Posterior vena cava (tissue), 2 donors: ENCODE data around the gene RAB6B. TPM values are rescaled to one million over a fixed set of nuclear protein-coding genes. Genes with fewer than 3 reads are reported as not detected.

Source experiments
- DNase-seq: peaks from one replicate; pipeline ENCODE4 v3.0.0-alpha.2; 2020; ENCODE audit warnings: low spot score
- intact Hi-C, 2 donors: fragments of 100-400 bp; cut with DNase I; formaldehyde crosslinking; loops; one replicate each; pipeline versions ENCODE4 v1.14.1 to v1.14.2; 2022 to 2023
- total RNA-seq, 2 donors: library from RNA; stranded (reverse); fragmentation: NEBNext Ultra II Directional; extraction: Animal tissue kit (Norgen Biotek cat#: 25700); gene quantifications; one replicate each; pipeline ENCODE4 v1.2.1, GENCODE V29; 2021
- donor health status: DM: yes; HTN: yes; CAD: no.
- donor health status: DM: yes; HTN: yes; CAD: no.

Gene RAB6B
- total RNA-seq, 2 donors from 2014 or later: 6.9 to 8.9 TPM

DNA sequence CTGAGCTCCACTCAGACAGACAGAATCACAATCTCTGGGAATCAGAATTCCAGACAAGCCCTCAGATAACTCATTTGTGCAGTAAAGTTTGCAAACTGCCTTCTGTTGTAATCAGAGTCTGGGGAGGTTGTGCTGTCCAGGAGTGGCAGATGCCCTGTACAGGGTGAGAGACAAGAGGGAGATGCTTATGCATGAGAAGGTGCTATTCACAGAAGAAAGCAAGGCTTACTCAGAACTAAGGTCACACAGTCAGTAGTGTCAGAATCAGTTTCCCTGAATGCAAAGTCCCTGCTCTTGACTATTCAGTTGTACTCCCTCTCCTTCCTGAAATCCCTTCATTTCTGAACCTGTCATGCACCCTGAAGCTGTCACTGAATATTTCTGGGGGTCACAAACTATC, 46.3 kb downstream of the RAB6B start:
- no peak for DNase-seq
- intact Hi-C loops: no loop called here

DNA sequence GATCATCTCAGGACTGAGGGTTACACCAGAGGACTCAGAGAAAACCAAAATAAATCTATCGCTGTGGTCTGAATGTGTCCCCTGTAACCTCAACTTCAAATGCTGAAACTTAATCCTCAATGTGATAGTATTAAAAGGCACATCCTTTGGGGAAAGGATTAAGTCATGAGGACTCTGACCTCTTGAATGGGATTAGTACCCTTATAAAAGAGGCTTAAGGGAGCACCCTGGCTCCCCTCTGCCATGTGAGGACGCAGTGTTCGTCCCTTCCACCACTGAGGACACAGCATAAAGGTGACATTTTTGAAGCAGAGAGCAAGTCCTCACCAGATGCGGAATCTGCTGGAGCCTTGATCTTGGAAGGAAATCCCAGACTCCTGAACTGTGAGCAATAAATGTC, 50.6 kb downstream of the RAB6B start:
- DNase-seq: no peak
- intact Hi-C loops: no loop called here

DNA sequence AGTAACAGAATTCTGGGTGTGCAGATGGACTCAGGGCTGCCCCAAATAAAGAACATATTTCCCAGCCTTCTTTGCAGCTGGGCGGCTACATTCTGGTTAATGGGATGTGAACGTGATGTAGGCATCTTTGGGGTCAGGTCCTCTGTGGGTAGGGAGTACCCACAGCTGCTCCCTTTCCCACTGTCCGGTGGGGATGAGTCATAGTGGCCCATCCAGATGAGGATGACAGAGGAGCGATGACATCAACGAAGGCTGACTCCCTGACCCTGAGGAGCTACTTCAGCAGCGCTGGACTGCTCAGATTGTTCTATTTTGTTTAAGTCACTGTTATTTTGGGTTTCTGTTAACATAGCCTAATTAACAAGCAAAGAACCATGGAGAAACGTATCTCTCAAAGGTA, 52.0 kb downstream of the RAB6B start:
- peak; percentile 30 for DNase-seq
- intact Hi-C loops: no loop called here

DNA sequence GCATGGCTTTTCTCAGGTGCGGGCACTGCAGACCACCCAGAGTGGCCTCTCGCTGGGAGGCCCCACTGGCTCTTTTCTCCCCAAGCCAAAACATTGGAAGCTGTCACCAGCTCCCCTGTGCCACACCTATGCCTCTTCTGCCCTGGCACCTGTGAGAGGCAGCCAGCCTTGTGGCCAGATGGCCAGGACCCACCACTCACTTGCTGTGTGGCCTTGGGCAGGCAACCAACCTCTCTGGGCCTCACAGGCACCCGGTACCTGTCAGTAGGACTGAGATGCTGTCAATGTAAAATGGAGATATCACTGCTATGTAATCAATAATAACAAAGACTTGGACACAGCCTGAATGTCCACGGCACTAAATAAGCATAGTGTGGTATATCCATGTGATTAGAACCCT, 53.5 kb downstream of the RAB6B start:
- intact Hi-C loops: no loop called here
- no peak for DNase-seq

DNA sequence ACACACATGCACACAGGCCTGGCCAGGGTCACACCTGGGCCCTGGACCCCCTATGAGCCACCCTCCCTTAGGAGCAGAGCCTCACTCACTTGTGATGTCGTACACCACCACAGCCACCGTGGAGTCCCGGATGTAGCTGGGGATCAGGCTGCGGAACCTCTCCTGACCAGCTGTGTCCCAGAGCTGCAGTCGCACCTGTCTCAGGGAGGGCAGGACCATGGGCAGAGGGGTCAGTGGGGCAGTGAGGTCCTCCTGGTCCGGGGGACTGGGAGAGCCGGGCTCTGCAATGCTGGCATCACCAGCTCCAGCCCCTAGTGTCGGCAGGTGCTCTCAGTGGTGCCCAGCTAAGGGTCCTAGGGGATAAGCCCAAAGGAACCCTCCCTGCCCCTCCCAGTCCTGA, 54.5 kb downstream of the RAB6B start:
- no peak for DNase-seq
- intact Hi-C loops: no loop called here

DNA sequence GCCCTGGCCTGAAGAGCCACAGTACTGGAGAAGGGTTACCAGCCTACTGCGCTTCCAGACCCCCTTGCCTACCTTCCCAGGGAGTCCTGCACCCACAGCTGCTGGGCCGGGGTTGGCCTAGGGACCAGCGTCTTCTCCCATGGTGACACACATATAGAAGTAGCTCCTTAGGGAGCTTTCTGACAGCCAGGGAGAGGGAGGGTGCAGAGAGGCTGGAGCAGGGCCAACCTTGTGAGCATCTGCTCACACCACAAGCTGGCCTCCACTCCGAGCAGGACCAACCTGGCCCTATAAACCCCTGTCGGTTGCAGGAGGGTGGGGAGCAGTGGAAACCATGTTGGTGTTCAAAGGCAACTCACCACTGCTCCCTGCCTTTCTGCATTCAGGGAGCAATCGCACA, 54.9 kb downstream of the RAB6B start:
- DNase-seq: no peak
- intact Hi-C loops: no loop called here

DNA sequence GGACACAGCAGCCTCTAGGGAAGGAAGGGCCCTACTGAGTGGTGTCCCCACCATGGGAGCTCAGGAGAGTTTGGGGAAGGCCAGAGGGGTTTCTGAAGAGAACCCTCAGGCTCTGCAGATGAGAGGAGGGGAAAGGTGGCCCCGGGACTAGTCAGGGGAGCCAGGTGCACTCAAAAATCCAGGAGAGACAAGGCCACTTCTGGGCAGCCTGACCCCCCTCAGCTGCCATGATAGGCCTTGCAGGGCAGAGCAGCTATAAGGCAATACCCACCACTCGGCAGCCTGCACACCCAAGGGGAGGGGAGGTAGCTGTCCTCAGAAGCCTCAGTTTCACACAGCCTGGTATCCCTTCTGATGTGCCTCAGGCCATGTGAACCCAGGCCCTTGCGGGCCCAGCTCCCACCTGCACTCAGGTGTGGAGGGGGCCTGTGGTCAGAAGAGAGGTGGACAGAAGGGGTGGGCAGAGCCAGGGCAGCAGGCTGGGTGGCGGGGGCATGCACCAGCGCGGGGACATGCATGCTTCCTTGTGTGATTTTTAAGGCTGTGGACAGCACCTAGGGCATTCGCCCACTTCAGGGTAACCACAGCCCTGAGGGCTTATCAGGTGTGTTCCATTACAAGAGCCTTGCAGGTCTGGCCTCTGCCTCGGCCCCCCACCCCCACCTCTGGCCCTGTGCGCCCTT, 55.5 kb downstream of the RAB6B start:
- intact Hi-C loops: no loop called here
- DNase-seq: no peak

DNA sequence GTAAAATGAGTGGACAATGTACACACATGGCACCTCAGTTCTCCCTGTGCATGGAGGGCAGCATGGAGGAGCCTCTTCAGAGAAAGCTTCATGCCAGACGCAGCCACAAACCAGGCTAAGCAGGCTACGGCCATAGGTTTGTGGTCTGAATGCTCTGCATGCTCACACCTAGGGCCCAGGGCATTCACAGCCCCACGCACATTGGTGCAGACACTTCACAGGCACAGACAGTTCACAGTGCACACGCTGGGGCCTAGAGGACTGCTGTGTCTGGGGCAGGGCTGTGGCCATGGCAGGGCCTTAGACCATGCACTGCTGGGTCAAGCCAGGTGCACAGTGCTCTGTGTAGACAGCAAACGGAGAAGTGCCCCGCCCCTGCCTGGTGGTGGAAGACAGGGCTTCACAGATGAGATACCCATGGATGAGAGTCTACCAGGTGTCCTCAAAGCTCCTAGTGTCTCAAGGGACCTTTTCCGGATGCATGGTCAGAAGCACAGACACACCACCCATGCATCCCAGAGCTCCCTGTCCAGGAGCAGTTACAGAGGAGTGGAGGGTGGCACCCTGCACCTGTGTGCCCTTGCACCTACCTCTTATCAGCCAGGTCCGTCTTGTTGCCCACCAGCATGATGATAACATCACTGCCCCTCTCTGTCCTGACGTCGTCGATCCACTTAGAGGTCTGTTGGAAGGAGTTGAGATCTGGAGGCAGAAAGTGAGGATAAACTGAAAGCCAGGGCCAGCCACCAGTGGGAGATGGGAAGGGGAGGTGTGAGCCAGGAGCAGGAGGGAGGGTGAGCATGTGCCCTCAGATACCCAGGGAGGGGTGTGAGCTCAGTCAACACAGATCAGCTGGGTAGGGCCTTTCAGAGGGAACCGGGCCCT, 56.5 kb downstream of the RAB6B start:
- DNase-seq: no peak
- intact Hi-C loops: no loop called here

DNA sequence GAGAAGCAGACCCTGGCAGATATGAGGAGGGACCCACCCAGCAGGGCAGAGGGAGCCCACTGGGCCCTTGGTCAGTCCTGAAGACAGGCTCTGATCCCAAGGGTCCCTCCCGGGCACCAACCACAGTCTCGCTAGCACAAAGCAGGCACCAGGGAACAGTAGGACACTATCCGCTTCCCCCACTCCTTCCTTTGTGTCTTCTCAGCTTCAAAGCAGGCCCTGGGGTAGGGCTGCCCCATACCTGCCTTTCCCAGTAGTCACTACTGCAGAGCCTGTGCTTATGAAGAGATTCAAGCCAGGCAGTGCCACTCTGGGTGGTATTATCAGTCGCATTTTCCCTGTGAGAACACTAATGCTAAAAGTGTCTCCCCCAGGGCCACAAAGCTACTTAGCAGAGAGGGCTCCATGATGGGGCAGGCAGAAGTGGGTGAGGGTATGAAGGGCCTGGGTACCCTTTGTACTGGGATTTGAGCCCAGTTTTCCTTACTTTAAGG, 57.3 kb downstream of the RAB6B start:
- intact Hi-C loops: no loop called here
- no peak for DNase-seq

DNA sequence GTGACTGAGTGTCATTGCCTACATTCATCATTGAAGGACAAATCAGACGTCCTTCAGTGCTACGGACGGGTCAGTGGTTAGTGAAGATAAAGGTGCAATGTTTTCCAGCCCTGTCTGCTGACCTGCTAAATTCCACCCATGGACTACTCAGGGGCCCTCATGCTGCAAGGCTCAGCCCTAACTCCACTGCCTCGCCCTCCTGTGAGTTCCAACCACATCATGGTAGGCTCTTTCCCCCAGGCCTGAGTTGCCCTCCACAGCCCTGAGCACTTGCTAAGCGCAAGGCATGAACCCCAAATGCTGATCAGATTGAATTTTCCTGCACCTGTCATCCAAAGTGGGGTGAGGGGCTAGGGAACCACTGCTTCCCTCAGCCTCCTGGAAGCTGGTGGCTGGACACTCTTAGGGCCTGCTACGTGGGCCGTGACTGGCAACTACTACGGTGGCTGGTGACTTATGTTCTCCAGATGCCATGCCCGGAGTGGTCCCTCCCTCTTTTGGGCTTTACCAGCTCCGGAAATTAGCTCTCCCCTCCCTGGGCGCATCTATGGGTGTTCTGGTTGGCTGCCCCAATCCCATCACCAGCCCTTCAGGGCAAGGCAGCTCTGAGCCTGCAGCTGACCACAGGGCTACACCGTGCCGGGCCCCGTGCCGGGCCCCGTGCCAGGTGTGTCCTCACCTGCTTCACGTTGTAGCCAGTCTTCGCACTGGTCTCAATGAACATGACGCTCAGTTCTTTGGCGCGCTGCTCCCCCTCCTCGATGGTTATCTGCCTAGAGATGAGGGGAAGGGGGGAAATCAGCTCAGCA, 58.0 kb downstream of the RAB6B start:
- no peak for DNase-seq
- intact Hi-C loops: no loop called here

DNA sequence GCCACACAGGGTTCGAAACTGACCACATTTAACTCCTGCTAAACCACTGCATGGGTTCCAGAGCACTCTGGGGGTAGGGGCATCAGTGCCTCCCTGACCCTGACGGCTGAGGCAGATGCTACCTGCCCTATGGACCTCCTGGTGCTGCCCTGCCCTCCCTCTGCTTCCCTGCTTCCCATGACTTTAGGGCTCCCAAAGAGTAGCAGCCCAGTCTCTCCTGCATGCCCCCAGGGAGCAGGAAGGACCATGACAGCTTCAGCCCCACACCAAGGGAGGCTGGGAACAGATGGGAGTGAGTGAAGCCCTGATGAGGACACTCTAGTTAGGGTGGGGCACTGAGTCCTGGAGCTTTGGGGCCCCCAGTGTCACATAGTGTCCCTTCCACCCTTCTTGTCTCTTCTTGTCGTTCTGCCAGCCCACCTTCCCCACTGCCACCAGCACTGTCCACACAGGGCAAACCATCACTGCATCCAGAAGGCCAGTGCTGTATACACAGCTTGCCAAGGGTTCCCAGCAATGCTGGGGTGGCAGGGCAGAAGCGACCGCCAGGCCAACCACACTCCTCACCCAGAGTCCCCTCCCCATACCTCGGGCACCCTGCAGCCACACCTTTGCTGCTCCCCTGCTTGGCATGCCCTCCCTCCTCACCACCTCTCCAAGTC, 59.1 kb downstream of the RAB6B start:
- no peak for DNase-seq
- intact Hi-C loops: no loop called here

DNA sequence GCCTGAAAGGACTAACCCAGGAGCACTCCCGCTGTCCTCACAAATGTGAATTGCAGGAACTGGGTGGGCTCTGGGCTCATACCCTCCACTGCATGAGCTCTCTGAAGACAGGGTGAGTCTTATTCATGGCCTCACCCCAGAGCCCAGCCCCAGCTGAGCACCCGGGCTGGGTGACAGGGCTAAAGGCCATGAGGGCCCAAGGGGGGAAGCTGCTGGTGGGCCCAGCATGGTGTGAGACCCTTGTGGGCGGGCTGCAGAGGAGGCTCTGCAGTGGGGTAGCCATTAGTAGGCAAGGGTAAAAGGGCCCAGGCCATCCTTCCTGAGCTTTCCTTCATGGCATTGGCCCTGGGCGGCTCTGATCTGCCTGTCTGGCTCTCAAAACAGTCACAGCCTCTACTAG, 59.7 kb downstream of the RAB6B start:
- no peak for DNase-seq
- intact Hi-C loops: no loop called here

DNA sequence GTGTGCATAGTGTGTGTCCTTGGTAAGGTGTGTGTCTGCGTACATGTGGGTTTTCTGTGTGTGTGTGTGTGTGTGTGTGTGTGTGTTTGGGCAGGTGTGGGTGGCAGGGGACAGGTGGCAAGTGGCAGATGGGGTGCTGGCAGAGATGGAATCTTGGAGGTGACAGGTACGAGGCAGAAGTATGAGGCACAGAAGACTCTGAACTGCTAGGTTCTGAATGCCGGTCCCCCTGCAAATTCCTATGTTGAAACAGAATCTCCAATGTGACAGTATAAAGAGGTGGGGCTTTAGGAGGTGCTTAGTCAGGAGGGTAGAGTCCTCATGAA, 60.3 kb downstream of the RAB6B start:
- no peak for DNase-seq
- intact Hi-C loops: no loop called here

DNA sequence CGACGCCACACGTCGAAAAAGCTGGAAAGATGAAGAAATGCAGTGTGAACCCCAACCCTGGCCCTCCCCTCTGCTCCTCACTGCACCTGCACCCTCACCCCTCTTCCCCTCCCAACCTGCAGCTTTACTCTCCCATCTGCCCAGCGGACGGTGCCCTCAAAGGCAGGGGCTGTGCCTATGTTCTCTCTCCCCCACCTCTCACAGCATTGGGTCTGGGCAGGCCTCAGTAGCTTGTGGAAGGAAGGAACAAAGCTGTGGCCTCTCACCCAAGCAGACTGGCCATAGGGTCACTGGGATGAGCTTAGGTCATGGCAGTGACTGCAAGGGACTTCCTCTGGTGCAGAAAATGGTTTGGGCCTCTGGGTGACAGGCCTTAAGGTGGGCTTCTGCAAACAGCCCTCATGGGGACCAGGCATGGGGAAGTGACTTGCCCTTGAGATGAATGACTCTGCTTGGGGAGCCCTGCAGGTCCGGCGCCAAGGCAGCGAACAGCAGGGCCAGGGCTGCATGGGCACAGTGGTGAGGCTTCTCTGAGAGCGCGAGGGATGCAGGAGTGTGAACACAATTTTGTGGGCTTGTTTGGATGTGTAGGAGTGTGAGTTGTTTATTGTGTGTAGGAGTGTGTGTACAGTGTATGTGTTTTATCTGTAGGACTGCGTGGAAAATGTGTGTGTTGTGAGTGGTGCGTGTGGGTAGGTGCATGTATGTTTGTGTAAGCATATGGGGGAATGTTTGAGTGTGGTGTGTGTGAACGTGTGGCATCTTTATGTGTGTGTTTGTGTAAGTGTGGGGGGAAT, 60.9 kb downstream of the RAB6B start:
- no peak for DNase-seq
- intact Hi-C loops: no loop called here

DNA sequence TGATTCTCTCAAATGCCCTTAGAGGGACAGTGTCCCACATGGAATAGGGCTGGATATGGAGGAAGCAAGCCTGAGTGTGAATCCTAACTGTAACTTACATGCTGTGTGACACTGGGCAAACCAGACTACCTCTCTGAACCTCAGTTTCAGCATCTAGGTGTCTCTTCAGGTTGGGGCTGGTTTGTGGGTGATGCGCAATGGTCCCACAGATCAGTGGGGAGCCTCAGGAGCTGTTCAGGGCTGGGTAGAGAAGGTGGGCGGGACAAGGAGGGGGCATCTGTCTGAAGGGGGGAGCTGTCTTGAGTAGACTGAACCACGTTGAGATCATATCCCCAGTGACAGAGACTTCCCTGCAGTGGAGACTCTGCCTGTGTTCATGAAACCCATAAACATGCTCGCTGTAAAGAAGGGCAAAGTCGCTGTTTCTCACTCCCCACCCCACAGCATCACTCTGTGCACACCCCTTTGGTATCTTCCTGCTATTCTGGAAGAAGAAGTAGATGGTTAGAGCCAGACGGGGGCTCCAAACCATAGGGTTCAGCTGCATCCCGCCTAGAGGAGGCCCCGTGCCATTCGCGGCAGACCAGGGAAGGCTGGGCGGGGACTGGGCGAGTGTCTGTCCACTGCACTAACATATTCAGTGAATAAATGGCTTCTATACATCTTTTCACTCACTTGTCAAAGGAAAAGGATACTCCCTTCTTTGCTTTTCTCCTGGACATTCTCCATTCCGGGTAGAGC, 61.6 kb downstream of the RAB6B start:
- DNase-seq: no peak
- intact Hi-C loops: no loop called here

DNA sequence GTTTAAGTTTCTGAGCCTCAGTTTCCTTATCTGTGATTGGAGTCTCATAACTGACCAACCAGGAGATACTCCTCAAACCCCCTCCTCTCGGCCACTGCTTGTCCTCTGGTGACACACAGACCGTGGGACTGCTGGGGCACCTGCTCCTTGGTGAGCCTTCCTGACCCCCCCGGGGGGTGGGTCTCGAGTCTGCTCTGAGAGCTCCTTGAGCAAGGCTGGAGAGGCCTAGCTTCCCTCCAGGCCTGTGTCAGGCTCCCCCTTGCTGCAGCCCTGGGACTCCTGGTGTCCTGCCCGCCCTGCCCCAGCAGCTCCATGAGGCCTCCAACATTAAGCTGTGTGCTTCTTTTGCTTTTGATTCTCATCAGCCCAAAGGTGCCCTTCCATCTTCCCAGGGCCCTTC, 62.4 kb downstream of the RAB6B start:
- intact Hi-C loops: no loop called here
- no peak for DNase-seq

DNA sequence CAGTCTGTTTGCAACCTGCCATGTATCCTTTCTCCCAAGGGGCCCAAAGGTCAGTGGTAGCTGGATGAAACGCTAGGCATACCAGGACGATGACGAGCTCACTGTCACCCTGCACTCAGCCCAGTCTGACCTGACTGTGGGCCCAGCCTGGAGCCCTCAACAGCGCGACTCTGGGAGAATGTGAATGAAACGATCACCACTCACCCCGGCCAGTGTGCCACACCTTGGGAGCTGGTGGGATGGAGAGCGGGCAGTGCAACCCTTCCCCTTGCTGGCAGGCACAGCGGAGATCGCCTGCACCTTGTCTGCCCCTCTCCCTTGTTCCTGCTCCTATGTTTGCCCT, 62.9 kb downstream of the RAB6B start:
- DNase-seq: no peak
- intact Hi-C loops: no loop called here
